Esophagus muscularis mucosa (tissue), 4 donors: ENCODE data around the gene PKP1. TPM values are rescaled to one million over a fixed set of nuclear protein-coding genes. Genes with fewer than 3 reads are reported as not detected.

ENCODE experiments used
- DNase-seq: peaks from one replicate; pipeline ENCODE4 v3.0.0-alpha.2; 2017; ENCODE audit errors: extremely low spot score
- H3K27ac ChIP-seq, 4 donors: fragments of 200-600 bp; sonication (generic); replicated peaks in 1 of 4; 1 replicate in 3 of 4; 2 replicates in 1 of 4; pipeline ENCODE4 v1.5.1; 2016 to 2019; ENCODE audit warnings: mild to moderate bottlenecking in 1 of 4
- H3K27me3 ChIP-seq, 4 donors: fragments of 200-600 bp; sonication (generic); one replicate each; pipeline versions ENCODE4 v1.5.1 to v1.6.0; 2016 to 2019
- H3K36me3 ChIP-seq, 4 donors: fragments of 200-600 bp; sonication (generic); one replicate each; pipeline ENCODE4 v1.5.1; 2016 to 2019
- H3K4me1 ChIP-seq, 4 donors: fragments of 200-600 bp; sonication (generic); one replicate each; pipeline ENCODE4 v1.5.1; 2016 to 2019
- H3K4me3 ChIP-seq, 4 donors: fragments of 200-600 bp; sonication (generic); 1 replicate in 2 of 4; 2 replicates in 2 of 4; pipeline ENCODE4 v1.5.1; 2016 to 2019; ENCODE audit warnings: mild to moderate bottlenecking in 4 of 4, moderate library complexity in 1 of 4
- H3K9me3 ChIP-seq, 4 donors: fragments of 200-600 bp; sonication (generic); 1 replicate in 3 of 4; 2 replicates in 1 of 4; pipeline ENCODE4 v1.5.1; 2016 to 2019
- EP300 ChIP-seq: sonication (generic); formaldehyde crosslinking; IDR thresholded peaks from one replicate; pipeline ENCODE4 v1.6.1; 2017; ENCODE audit warnings: antibody characterized with exemption
- POLR2A ChIP-seq: fragments of 450-650 bp; IDR thresholded peaks from one replicate; pipeline ENCODE4 v1.6.1; 2017; ENCODE audit warnings: antibody characterized with exemption, moderate library complexity, mild to moderate bottlenecking, low read depth
- POLR2AphosphoS5 ChIP-seq, 2 donors: sonication (generic); formaldehyde crosslinking; IDR thresholded peaks; one replicate each; pipeline ENCODE4 v1.6.1; 2017; ENCODE audit warnings: antibody characterized with exemption in 2 of 2
- WGBS: methylation state at CpG from one replicate; pipeline ENCODE4 v1.1.5; 2018; 5-methylcytosine and 5-hydroxymethylcytosine counted together
- intact Hi-C: fragments of 100-400 bp; cut with DNase I; formaldehyde crosslinking; loops from one replicate; pipeline ENCODE4 v1.15.1; 2023
- total RNA-seq, 4 donors: library from RNA; depleted of rRNA; stranded (reverse); fragments of >200 nt; gene quantifications; one replicate each; pipeline versions ENCODE4 v1.1.0 to v1.2.1, GENCODE V29; 2016
- TF ChIP-seq, protein P1 (sequence below), 3 experiments: fragments of 200-600 bp in 2 of 3; fragments of 450-650 bp in 1 of 3; sonication (generic) in 2 of 3; IDR thresholded peaks; one replicate each; pipeline ENCODE4 v1.5.1; 2017 to 2019; ENCODE audit warnings: antibody characterized with exemption in 3 of 3, mild to moderate bottlenecking in 2 of 3, moderate library complexity in 1 of 3

PKP1 gene
- total RNA-seq, 4 donors from 2014 or later, result 0.50 to 1.9 (median 1.3) TPM

DNA sequence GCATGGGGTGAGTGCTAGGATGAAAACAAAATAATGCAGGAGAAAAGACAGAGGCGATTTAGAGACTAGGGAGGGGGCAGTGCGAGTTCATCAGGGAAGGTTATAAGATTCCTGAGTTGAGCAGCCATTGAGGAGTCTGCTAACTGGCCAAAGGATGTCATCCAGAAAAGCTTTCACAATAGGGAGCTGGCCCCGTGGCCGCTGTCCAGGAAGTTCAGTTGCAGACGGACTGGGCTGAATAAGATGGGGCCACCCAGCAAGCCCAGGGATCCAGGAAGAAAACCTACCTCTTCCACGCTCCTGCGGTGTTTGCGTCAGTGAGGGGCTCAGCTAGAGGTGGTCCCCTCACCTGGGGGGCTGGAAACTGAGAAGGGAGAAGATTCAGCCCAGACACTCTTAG is 4.0 kb upstream of the PKP1 start:
- 56% methylated on average over 8 of the region's 8 CpGs for WGBS
- H3K4me3 ChIP-seq, result no peak overlapping the region
- H3K9me3 ChIP-seq, result no peaks in the 10 kb centered on the region
- H3K36me3 ChIP-seq, result no peaks in the 10 kb centered on the region
- peaks cover 0 to 72% (median 15%) of the 10 kb centered on the region in 4 donors for H3K27me3 ChIP-seq
- H3K27ac ChIP-seq, result no peak overlapping the region
- TF ChIP-seq, protein P1, sequence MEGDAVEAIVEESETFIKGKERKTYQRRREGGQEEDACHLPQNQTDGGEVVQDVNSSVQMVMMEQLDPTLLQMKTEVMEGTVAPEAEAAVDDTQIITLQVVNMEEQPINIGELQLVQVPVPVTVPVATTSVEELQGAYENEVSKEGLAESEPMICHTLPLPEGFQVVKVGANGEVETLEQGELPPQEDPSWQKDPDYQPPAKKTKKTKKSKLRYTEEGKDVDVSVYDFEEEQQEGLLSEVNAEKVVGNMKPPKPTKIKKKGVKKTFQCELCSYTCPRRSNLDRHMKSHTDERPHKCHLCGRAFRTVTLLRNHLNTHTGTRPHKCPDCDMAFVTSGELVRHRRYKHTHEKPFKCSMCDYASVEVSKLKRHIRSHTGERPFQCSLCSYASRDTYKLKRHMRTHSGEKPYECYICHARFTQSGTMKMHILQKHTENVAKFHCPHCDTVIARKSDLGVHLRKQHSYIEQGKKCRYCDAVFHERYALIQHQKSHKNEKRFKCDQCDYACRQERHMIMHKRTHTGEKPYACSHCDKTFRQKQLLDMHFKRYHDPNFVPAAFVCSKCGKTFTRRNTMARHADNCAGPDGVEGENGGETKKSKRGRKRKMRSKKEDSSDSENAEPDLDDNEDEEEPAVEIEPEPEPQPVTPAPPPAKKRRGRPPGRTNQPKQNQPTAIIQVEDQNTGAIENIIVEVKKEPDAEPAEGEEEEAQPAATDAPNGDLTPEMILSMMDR (IDR thresholded peaks at IDR 0.05), result no peak
- no peak for TF ChIP-seq POLR2AphosphoS5 (IDR thresholded peaks at IDR 0.05)
- TF ChIP-seq POLR2A, result no peak
- TF ChIP-seq EP300, result no peak
- intact Hi-C loops, result no loop called here
- DNase-seq, result no peak
- peaks cover 9 to 15% (median 12%) of the 10 kb centered on the region in 4 donors for H3K4me1 ChIP-seq

DNA sequence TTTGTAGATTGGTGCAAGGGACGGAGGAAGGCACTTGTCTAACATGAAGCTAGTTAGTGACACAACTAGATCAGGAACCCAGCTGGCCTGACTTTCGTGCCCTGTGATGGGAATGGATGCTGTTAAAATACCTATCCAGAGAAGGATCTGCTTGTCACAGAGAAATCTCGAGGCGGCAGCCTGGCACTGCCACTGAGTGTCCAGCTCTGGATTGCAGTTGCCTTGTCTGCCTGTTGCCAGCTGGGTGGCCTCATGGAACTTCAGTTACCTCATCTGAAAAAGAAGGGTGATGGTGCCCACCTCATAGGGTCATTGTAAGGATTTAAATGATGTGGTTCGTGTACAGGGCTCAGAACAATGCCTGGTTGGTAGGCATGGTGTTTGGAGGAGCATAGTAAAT is 2.4 kb upstream of the PKP1 start:
- TF ChIP-seq POLR2A (no peak), EP300 (no peak), POLR2AphosphoS5 (IDR thresholded peaks at IDR 0.05) (no peak)
- TF ChIP-seq, protein P1 (IDR thresholded peaks at IDR 0.05), result no peak
- intact Hi-C loops, result no loop called here
- DNase-seq, result no peak
- no peaks in the 10 kb centered on the region for H3K9me3 ChIP-seq
- H3K4me3 ChIP-seq, result no peak overlapping the region
- peaks cover 0 to 82% (median 16%) of the 10 kb centered on the region in 4 donors for H3K27me3 ChIP-seq
- WGBS, result 64% methylated on average over 3 of the region's 5 CpGs
- no peak overlapping the region for H3K27ac ChIP-seq
- H3K4me1 ChIP-seq, result peaks cover 6 to 15% (median 12%) of the 10 kb centered on the region in 4 donors
- H3K36me3 ChIP-seq, result no peaks in the 10 kb centered on the region

DNA sequence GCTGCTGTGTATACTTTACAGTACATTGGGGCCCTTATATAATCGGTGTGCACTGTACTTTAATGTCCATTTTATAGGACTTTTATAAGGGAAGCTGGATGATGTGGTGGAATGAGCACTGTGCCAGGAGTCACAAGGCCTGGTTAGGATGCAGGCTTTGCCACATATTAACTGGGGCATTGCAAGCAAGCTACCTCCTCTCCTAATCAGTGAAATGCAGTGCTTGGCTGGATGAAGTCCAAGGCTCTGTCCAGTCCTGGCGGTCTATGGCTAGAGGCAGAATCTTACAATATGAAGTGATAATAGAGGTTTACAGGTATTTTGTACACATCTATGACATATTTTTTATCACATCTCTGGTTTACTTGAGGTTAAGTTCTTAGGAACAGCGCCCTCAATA is 1.7 kb upstream of the PKP1 start:
- Histone ChIP-seq H3K4me3 (no peak overlapping the region), H3K9me3 (no peaks in the 10 kb centered on the region), H3K4me1 (peaks cover 5 to 15% (median 12%) of the 10 kb centered on the region in 4 donors), H3K27ac (no peak overlapping the region), H3K27me3 (peaks cover 0 to 79% (median 16%) of the 10 kb centered on the region in 4 donors), H3K36me3 (no peaks in the 10 kb centered on the region)
- TF ChIP-seq EP300 (no peak), POLR2A (no peak), POLR2AphosphoS5 (IDR thresholded peaks at IDR 0.05) (no peak)
- TF ChIP-seq, protein P1 (IDR thresholded peaks at IDR 0.05), result no peak
- DNase-seq, result no peak
- WGBS, result 100% methylated on average over 3 of the region's 3 CpGs
- intact Hi-C loops, result no loop called here

DNA sequence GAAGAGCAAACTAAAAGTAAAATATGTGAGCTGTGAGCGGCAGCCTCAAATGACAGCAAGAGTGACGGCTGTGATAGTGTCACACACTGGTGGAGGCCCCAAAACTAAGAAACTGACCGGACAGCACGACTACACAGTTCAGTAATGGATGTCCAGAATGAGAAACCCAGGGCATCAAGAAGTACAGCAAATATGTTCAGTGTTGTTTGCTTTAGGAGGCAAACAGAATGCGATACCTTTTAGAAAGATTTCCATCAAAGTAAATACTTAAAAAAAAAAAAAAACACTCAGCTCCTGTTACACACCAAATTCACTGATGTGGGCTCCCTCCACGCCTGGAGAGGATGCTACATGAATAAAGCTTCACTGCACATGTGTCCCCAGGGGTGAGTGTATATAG is 1.1 kb upstream of the PKP1 start:
- Histone ChIP-seq H3K27ac (no peak overlapping the region), H3K9me3 (no peaks in the 10 kb centered on the region), H3K27me3 (peaks cover 0 to 73% (median 16%) of the 10 kb centered on the region in 4 donors), H3K4me3 (no peak overlapping the region), H3K4me1 (peaks cover 5 to 15% (median 12%) of the 10 kb centered on the region in 4 donors), H3K36me3 (no peaks in the 10 kb centered on the region)
- intact Hi-C loops, result no loop called here
- TF ChIP-seq EP300 (no peak), POLR2AphosphoS5 (IDR thresholded peaks at IDR 0.05) (no peak), POLR2A (no peak)
- TF ChIP-seq, protein P1 (IDR thresholded peaks at IDR 0.05), result no peak
- 97% methylated on average over 6 of the region's 6 CpGs for WGBS
- no peak for DNase-seq
